Measurements from ENCODE around the gene CALHM5.

The CALHM5 gene

DNA sequence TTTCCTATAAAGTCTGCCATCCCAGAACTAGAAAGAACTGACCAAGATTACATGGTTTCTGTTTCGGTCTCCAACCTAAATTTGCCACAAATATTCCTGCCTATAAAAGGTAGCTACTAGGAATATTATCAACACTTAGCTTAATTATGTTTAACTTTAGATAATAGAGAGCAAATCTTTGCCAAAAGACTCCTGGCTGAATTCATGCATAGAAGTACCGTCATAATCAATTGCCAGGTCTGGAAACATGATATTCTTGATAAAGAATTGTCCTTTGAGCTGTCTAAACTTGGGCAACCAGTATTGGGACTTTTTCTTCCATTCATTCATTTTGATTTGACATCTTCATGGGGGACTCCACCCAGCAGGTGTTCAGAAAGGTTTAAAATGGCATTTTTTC lies 27.8 kb upstream of the CALHM5 start:
- no peak for ATAC-seq
- no peak for TF ChIP-seq SNAI2 (CRISPR knock-in tag; IDR thresholded peaks at IDR 0.05)
- TF ChIP-seq ARNTL (CRISPR knock-in tag; IDR thresholded peaks at IDR 0.05; ENCODE audit: borderline replicate concordance, low read depth), result no peak
- no peak for TF ChIP-seq ZC3H10 (CRISPR knock-in tag; IDR thresholded peaks at IDR 0.05)
- TF ChIP-seq CSDC2 (CRISPR knock-in tag; IDR thresholded peaks at IDR 0.05), result no peak
- TF ChIP-seq ZNF565 (CRISPR knock-in tag; conservative IDR thresholded peaks at IDR 0.05; ENCODE audit: low read depth), result no peak
- TF ChIP-seq, protein P1, sequence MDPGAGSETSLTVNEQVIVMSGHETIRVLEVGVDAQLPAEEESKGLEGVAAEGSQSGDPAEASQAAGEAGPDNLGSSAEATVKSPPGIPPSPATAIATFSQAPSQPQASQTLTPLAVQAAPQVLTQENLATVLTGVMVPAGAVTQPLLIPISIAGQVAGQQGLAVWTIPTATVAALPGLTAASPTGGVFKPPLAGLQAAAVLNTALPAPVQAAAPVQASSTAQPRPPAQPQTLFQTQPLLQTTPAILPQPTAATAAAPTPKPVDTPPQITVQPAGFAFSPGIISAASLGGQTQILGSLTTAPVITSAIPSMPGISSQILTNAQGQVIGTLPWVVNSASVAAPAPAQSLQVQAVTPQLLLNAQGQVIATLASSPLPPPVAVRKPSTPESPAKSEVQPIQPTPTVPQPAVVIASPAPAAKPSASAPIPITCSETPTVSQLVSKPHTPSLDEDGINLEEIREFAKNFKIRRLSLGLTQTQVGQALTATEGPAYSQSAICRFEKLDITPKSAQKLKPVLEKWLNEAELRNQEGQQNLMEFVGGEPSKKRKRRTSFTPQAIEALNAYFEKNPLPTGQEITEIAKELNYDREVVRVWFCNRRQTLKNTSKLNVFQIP (CRISPR knock-in tag; IDR thresholded peaks at IDR 0.05; ENCODE audit: borderline replicate concordance, low read depth), result no peak
- TF ChIP-seq, protein P2, sequence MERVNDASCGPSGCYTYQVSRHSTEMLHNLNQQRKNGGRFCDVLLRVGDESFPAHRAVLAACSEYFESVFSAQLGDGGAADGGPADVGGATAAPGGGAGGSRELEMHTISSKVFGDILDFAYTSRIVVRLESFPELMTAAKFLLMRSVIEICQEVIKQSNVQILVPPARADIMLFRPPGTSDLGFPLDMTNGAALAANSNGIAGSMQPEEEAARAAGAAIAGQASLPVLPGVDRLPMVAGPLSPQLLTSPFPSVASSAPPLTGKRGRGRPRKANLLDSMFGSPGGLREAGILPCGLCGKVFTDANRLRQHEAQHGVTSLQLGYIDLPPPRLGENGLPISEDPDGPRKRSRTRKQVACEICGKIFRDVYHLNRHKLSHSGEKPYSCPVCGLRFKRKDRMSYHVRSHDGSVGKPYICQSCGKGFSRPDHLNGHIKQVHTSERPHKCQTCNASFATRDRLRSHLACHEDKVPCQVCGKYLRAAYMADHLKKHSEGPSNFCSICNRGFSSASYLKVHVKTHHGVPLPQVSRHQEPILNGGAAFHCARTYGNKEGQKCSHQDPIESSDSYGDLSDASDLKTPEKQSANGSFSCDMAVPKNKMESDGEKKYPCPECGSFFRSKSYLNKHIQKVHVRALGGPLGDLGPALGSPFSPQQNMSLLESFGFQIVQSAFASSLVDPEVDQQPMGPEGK (CRISPR knock-in tag; IDR thresholded peaks at IDR 0.05; ENCODE audit: borderline replicate concordance), result no peak
- no peak for TF ChIP-seq PPARA (CRISPR knock-in tag; IDR thresholded peaks at IDR 0.05; ENCODE audit: borderline replicate concordance)
- TF ChIP-seq OSR1 (CRISPR knock-in tag; IDR thresholded peaks at IDR 0.05), result no peak
- no peak for TF ChIP-seq ZFP3 (CRISPR knock-in tag; IDR thresholded peaks at IDR 0.05)
- TF ChIP-seq ZNF8 (CRISPR knock-in tag; IDR thresholded peaks at IDR 0.05), result no peak
- no peak for TF ChIP-seq ZNF70 (CRISPR knock-in tag; IDR thresholded peaks at IDR 0.05)
- TF ChIP-seq, protein P3, sequence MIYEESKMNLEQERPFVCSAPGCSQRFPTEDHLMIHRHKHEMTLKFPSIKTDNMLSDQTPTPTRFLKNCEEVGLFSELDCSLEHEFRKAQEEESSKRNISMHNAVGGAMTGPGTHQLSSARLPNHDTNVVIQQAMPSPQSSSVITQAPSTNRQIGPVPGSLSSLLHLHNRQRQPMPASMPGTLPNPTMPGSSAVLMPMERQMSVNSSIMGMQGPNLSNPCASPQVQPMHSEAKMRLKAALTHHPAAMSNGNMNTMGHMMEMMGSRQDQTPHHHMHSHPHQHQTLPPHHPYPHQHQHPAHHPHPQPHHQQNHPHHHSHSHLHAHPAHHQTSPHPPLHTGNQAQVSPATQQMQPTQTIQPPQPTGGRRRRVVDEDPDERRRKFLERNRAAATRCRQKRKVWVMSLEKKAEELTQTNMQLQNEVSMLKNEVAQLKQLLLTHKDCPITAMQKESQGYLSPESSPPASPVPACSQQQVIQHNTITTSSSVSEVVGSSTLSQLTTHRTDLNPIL (CRISPR knock-in tag; IDR thresholded peaks at IDR 0.05; ENCODE audit: low read depth), result no peak
- no peak for TF ChIP-seq RARB (CRISPR knock-in tag; IDR thresholded peaks at IDR 0.05)
- TF ChIP-seq ESRRG (CRISPR knock-in tag; IDR thresholded peaks at IDR 0.05), result no peak
- TF ChIP-seq ZFP30 (CRISPR knock-in tag; IDR thresholded peaks at IDR 0.05), result no peak
- TF ChIP-seq TCF4 (CRISPR knock-in tag; IDR thresholded peaks at IDR 0.05; ENCODE audit: borderline replicate concordance), result no peak

DNA sequence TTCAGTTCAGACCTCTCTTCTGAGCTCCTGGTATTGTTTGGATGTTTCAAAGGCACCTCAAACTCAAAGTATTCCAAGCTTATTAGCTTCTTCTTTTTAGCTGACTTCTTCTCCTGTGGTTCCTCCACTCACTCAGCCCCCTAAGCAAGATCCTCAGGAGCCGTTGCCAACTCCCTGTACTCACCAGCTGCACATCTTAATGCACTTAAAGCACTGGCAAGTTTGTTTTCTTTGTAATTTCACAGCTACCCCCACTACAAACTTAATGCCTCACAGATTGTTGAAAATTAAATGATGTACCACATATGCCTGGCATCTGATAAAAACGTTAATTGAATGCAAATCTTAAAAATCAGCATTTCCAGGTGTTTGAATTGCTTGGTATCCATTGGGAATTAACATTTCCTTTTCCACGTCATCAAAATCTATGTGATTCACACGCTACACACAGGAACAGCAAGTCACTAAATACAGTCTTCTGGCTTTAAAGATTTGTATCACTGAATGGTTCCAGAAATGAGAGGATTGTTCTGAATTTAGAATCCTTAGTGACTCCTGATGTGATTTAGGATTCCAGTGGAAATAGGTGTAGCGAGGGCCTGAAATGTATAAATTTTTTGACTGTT lies 25.8 kb upstream of the CALHM5 start:
- no peak for TF ChIP-seq BACH2 (CRISPR knock-in tag; IDR thresholded peaks at IDR 0.05; ENCODE audit: borderline replicate concordance)
- TF ChIP-seq, protein P4, sequence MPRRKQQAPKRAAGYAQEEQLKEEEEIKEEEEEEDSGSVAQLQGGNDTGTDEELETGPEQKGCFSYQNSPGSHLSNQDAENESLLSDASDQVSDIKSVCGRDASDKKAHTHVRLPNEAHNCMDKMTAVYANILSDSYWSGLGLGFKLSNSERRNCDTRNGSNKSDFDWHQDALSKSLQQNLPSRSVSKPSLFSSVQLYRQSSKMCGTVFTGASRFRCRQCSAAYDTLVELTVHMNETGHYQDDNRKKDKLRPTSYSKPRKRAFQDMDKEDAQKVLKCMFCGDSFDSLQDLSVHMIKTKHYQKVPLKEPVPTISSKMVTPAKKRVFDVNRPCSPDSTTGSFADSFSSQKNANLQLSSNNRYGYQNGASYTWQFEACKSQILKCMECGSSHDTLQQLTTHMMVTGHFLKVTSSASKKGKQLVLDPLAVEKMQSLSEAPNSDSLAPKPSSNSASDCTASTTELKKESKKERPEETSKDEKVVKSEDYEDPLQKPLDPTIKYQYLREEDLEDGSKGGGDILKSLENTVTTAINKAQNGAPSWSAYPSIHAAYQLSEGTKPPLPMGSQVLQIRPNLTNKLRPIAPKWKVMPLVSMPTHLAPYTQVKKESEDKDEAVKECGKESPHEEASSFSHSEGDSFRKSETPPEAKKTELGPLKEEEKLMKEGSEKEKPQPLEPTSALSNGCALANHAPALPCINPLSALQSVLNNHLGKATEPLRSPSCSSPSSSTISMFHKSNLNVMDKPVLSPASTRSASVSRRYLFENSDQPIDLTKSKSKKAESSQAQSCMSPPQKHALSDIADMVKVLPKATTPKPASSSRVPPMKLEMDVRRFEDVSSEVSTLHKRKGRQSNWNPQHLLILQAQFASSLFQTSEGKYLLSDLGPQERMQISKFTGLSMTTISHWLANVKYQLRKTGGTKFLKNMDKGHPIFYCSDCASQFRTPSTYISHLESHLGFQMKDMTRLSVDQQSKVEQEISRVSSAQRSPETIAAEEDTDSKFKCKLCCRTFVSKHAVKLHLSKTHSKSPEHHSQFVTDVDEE (CRISPR knock-in tag; IDR thresholded peaks at IDR 0.05), result no peak
- no peak for ATAC-seq

DNA sequence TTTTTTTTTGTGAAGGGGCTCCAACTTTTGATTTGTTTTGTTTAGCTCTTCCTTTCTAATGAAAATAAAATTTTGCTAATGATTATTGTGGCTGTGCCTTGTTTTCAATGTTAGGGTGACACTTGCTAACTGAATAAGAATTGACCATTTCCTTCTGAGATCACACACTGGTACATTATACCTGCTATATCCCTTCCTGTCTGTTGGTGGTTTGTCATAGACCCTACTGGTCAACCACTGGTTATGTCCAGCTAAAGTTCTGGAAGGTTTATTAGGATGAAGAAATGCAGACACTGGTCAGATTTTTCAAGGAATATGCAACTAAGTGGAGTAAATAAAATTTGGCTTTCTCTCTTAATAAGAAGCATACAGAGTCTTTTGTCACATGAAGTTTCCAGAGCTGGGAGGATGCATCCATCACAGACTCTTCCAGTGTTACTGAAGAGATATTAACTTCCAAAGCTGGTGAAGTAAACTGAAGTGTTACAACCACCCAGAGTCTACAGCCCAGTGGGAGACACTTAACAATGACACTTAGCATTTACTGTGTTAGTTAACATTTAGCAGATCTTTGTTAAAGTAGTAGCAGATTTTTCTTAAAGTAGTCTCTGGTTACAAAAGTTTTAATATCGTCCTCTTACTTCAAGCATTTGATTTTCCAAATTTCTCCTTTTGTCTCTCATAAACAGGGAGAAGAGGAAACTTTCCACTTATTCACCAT lies 19.7 kb upstream of the CALHM5 start:
- ATAC-seq, result no peak
- TF ChIP-seq, protein P4 (CRISPR knock-in tag; IDR thresholded peaks at IDR 0.05), result no peak
- TF ChIP-seq ZNF565 (CRISPR knock-in tag; conservative IDR thresholded peaks at IDR 0.05; ENCODE audit: low read depth) (no peak), ARNTL (CRISPR knock-in tag; IDR thresholded peaks at IDR 0.05; ENCODE audit: borderline replicate concordance, low read depth) (no peak), TCF4 (CRISPR knock-in tag; IDR thresholded peaks at IDR 0.05; ENCODE audit: borderline replicate concordance) (no peak), GLIS3 (CRISPR knock-in tag; IDR thresholded peaks at IDR 0.05) (no peak), RARB (CRISPR knock-in tag; IDR thresholded peaks at IDR 0.05) (no peak), ZNF70 (CRISPR knock-in tag; IDR thresholded peaks at IDR 0.05) (no peak), OSR1 (CRISPR knock-in tag; IDR thresholded peaks at IDR 0.05) (no peak), ISL1 (CRISPR knock-in tag; IDR thresholded peaks at IDR 0.05) (no peak)
- TF ChIP-seq, protein P2 (CRISPR knock-in tag; IDR thresholded peaks at IDR 0.05; ENCODE audit: borderline replicate concordance), result no peak

Measured in SK-N-SH treated with all-trans-retinoic acid at 6 μM for 48 hours (cell line).